Endothelial cell (in vitro differentiated cells): Measurements from ENCODE around the gene SYNE2. TPM values are rescaled to one million over a fixed set of nuclear protein-coding genes. Genes with fewer than 3 reads are reported as not detected.

Experiments used
- DNase-seq: peaks from one replicate; pipeline ENCODE4 v3.0.0; 2021; ENCODE audit warnings: low spot score
- H3K27ac Mint-ChIP-seq: one replicate; pipeline ENCODE4 v1.8.0; 2021; ENCODE audit warnings: mixed read lengths, inconsistent platforms; ENCODE audit not compliant: unreplicated experiment
- H3K27me3 Mint-ChIP-seq: one replicate; pipeline ENCODE4 v1.8.0; 2021; ENCODE audit warnings: mild to moderate bottlenecking, moderate library complexity, mixed read lengths, inconsistent platforms; ENCODE audit not compliant: unreplicated experiment
- H3K36me3 Mint-ChIP-seq: one replicate; pipeline ENCODE4 v1.8.0; 2021; ENCODE audit warnings: mild to moderate bottlenecking, low read depth, mixed read lengths, inconsistent platforms; ENCODE audit not compliant: unreplicated experiment
- H3K4me1 Mint-ChIP-seq: one replicate; pipeline ENCODE4 v1.8.0; 2021; ENCODE audit warnings: mild to moderate bottlenecking, mixed read lengths, inconsistent platforms; ENCODE audit not compliant: unreplicated experiment
- H3K4me3 Mint-ChIP-seq: one replicate; pipeline ENCODE4 v1.8.0; 2021; ENCODE audit warnings: mild to moderate bottlenecking, mixed read lengths, inconsistent platforms; ENCODE audit not compliant: unreplicated experiment
- H3K9me3 Mint-ChIP-seq: one replicate; pipeline ENCODE4 v1.8.0; 2021; ENCODE audit warnings: mixed read lengths, inconsistent platforms; ENCODE audit not compliant: unreplicated experiment
- CTCF ChIP-seq: fragments of 200-600 bp; sonication (generic); IDR thresholded peaks from one replicate; pipeline ENCODE4 v1.5.0; 2021; ENCODE audit warnings: antibody characterized with exemption; ENCODE audit not compliant: unreplicated experiment
- total RNA-seq: library from RNA; stranded (reverse); fragmentation: NEBNext Ultra II Directional; extraction: Animal tissue kit (Norgen Biotek cat#: 25700); gene quantifications from one replicate; pipeline ENCODE4 v1.2.1, GENCODE V29; 2021; ENCODE audit not compliant: unreplicated experiment

SYNE2 gene
- total RNA-seq, 1 donor from 2014 or later = 35.9 TPM

GRCh38 chr14:64060199-64060545, 207.4 kb downstream of the SYNE2 start:
- H3K4me1 Mint-ChIP-seq = peaks cover 3% of the 10 kb centered on the region
- H3K27ac Mint-ChIP-seq = no peak overlapping the region
- peaks cover 4% of the 10 kb centered on the region for H3K27me3 Mint-ChIP-seq
- DNase-seq = no peak
- no peak overlapping the region for H3K4me3 Mint-ChIP-seq
- no peaks in the 10 kb centered on the region for H3K36me3 Mint-ChIP-seq
- TF ChIP-seq CTCF = no peak
- H3K9me3 Mint-ChIP-seq = no peaks in the 10 kb centered on the region

- Mint-ChIP-seq H3K4me3 (no peak overlapping the region), H3K27me3 (peaks cover 4% of the 10 kb centered on the region), H3K27ac (no peak overlapping the region), H3K4me1 (peaks cover 3% of the 10 kb centered on the region), H3K36me3 (no peaks in the 10 kb centered on the region), H3K9me3 (no peaks in the 10 kb centered on the region)
- DNase-seq = peak; percentile 29
- TF ChIP-seq CTCF = peak; percentile 67
Measured at GRCh38 chr14:64060648-64061096, 207.9 kb downstream of the SYNE2 start.

- Mint-ChIP-seq H3K27ac (no peak overlapping the region), H3K27me3 (peaks cover 4% of the 10 kb centered on the region), H3K4me1 (peaks cover 3% of the 10 kb centered on the region), H3K36me3 (no peaks in the 10 kb centered on the region), H3K9me3 (no peaks in the 10 kb centered on the region), H3K4me3 (no peak overlapping the region)
- no peak for DNase-seq
- TF ChIP-seq CTCF = no peak
Measured at GRCh38 chr14:64061115-64061514, 208.3 kb downstream of the SYNE2 start.

- TF ChIP-seq CTCF = no peak
- Mint-ChIP-seq H3K27me3 (peaks cover 4% of the 10 kb centered on the region), H3K27ac (no peak overlapping the region), H3K9me3 (no peaks in the 10 kb centered on the region), H3K36me3 (no peaks in the 10 kb centered on the region), H3K4me3 (no peak overlapping the region), H3K4me1 (peaks cover 3% of the 10 kb centered on the region)
- DNase-seq = no peak
Measured at GRCh38 chr14:64061706-64062105, 208.9 kb downstream of the SYNE2 start.

GRCh38 chr14:64062381-64063115, 209.7 kb downstream of the SYNE2 start:
- no peaks in the 10 kb centered on the region for H3K36me3 Mint-ChIP-seq
- TF ChIP-seq CTCF = no peak
- H3K27ac Mint-ChIP-seq = no peak overlapping the region
- H3K4me3 Mint-ChIP-seq = no peak overlapping the region
- H3K4me1 Mint-ChIP-seq = peaks cover 3% of the 10 kb centered on the region
- H3K9me3 Mint-ChIP-seq = no peaks in the 10 kb centered on the region
- H3K27me3 Mint-ChIP-seq = peaks cover 4% of the 10 kb centered on the region
- no peak for DNase-seq
